ENCODE results near the gene KLRC4. TPM values are rescaled to one million over a fixed set of nuclear protein-coding genes. Genes with fewer than 3 reads are reported as not detected.
"Not testable (repeated sequence)": the region's sequence is repeated elsewhere in the genome, so short reads cannot be mapped to it uniquely, and the experiment has no call there.

The KLRC4 gene
- total and polyA plus RNA-seq, 7 donors, result 0.23 TPM; not detected in 6

DNA sequence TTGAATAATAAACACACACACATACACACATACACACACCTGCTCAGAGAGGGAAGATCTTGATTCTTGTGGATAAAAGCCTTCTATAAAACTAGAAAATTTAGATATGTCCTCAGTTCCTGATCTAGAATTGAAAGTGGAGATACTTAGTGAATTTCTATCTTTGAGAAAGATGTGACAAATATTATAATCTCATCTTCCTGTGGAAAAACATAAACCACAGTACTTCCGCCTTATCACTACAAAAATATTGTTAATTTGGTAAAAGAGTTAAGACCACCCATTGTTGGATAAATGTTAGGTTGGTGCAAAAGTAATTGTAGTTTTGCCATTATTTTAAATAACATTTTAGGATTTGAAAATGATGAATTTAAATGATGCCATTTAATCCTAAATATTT is 19.7 kb downstream of the KLRC4 start, which contains the start of gene KLRK1:
Gene KLRK1, minus strand, starts transcription at position 138 of the 400 bp plus-strand sequence. CDS start 1,231 bp downstream, outside the sequence.
- ATAC-seq (no peak), DNase-seq (no peak)
- no peaks in the 10 kb centered on the region for H3K36me3 ChIP-seq (ENCODE audit: insufficient read depth in 1 of 2, low read depth in 1 of 2)
- WGBS, 3 donors, result 87 to 93% (median 93%) methylated on average over 1 of the region's 1 CpG
- no peaks in the 10 kb centered on the region for H3K4me1 ChIP-seq
- no peaks in the 10 kb centered on the region for H3K9me3 ChIP-seq
- no peak for TF ChIP-seq CTCF (IDR thresholded peaks at IDR 0.05)
- no peak within 1 kb of the TSS for H3K27ac ChIP-seq
- no peaks in the 10 kb centered on the region for H3K27me3 ChIP-seq (ENCODE audit: insufficient read depth in 3 of 3, low read length in 2 of 3)
- no peak within 1 kb of the TSS for H3K4me3 ChIP-seq
- intact Hi-C loops (cut with DNase I), result no loop called here

DNA sequence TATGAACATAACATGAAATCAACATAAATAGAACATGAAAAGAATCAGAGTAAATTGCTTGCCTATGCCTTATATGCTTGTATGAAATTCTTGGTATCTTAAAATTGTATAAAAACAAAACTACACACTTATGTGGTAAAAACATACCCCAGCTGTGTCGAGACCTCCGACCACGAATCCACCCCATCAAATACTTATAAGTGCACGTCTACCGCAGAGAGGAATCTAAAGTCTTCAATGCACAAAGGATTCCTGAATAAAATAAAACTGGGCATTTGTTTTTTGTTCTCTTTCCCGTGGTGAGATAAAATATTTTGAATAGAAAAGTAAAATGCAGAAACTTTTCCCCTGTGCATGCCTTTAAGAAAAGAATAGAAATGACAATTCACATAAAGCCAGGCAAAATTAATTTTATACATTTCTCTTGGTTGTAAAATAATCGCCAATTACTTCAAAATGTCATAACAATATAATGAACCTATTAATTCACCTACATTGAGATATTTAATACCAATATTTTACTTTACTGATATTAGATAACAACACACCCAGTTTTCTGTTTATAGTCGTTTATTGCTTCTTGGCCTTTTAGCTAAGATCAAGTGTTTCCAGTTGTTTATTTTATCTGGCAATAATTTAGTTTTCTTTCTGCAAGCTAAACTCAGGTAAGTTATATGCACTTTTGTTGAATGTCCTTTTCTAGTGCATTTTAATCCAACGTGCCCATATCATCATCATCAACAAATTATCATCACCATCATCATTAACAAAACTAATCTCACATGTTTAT is 20.7 kb downstream of the KLRC4 start:
- no peak for ATAC-seq
- no peaks in the 10 kb centered on the region for H3K36me3 ChIP-seq (ENCODE audit: insufficient read depth in 1 of 2, low read depth in 1 of 2)
- no peaks in the 10 kb centered on the region for H3K4me1 ChIP-seq
- DNase-seq, result no peak
- WGBS, 3 donors, result 76 to 79% (median 78%) methylated on average over 9 of the region's 9 CpGs
- no peak overlapping the region for H3K4me3 ChIP-seq
- intact Hi-C loops (cut with DNase I), result no loop called here
- TF ChIP-seq CTCF (IDR thresholded peaks at IDR 0.05), result no peak
- peaks cover 3% of the 10 kb centered on the region for H3K9me3 ChIP-seq
- H3K27me3 ChIP-seq (ENCODE audit: insufficient read depth in 3 of 3, low read length in 2 of 3), result no peaks in the 10 kb centered on the region
- no peak overlapping the region for H3K27ac ChIP-seq

DNA sequence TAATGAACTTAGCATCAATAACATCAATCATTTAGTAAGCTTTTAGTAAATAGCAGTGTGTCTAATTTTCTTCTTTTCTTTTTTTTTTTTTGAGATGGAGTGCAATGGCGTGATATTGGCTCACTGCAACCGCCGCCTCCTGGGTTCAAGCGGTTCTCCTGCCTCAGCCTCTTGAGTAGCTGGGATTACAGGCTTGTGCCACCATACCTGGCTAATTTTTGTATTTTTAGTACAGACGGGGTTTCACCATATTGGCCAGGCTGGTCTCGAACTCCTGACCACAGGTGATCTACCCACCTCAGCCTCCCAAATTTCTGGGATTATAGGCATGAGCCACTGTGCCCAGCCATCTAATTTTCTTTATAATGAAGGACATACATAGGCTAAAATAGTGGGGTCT is 22.1 kb downstream of the KLRC4 start:
- H3K4me3 ChIP-seq; DNase-seq; H3K27me3 ChIP-seq (ENCODE audit: insufficient read depth in 3 of 3, low read length in 2 of 3); H3K9me3 ChIP-seq; H3K4me1 ChIP-seq; intact Hi-C loops (cut with DNase I); H3K36me3 ChIP-seq (ENCODE audit: insufficient read depth in 1 of 2, low read depth in 1 of 2); ATAC-seq; H3K27ac ChIP-seq: not testable (repeated sequence)
- 93 to 94% (median 94%) methylated on average over 6 of the region's 6 CpGs for WGBS, 3 donors

- H3K4me3 ChIP-seq, result no peak overlapping the region
- WGBS, 3 donors, result 31 to 50% (median 38%) methylated on average over 1 of the region's 1 CpG
- H3K4me1 ChIP-seq, result no peaks in the 10 kb centered on the region
- no peak for TF ChIP-seq CTCF (IDR thresholded peaks at IDR 0.05)
- ATAC-seq, result no peak
- no peak overlapping the region for H3K27ac ChIP-seq
- peaks cover 5% of the 10 kb centered on the region for H3K9me3 ChIP-seq
- DNase-seq, result no peak
- H3K36me3 ChIP-seq (ENCODE audit: insufficient read depth in 1 of 2, low read depth in 1 of 2), result no peaks in the 10 kb centered on the region
- intact Hi-C loops (cut with DNase I), result no loop called here
- no peaks in the 10 kb centered on the region for H3K27me3 ChIP-seq (ENCODE audit: insufficient read depth in 3 of 3, low read length in 2 of 3)
Observed at GRCh38 chr12:10386857-10387256, 22.7 kb downstream of the KLRC4 start.

DNA sequence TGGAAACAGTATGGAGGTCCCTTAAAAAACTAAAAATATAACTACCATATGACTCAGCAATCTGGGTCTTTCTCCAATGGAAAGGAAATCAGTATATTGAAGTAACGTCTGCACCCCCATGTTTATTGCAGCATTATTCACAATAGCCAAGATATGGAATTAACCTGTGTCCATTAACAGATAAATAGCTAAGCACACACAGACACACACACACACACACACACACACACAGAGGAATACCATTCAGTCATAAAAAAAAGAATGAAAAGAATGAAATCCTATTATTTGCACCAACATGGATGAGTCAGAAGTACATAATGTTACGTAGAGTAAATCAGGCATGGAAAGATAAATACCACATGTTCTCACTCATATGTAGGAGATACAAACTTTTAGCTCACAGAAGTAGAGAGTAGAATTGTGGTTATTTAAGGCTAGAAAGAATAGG is 24.4 kb downstream of the KLRC4 start:
- DNase-seq (no peak), ATAC-seq (no peak)
- no peaks in the 10 kb centered on the region for H3K27me3 ChIP-seq (ENCODE audit: insufficient read depth in 3 of 3, low read length in 2 of 3)
- TF ChIP-seq CTCF (IDR thresholded peaks at IDR 0.05), result no peak
- no peaks in the 10 kb centered on the region for H3K36me3 ChIP-seq (ENCODE audit: insufficient read depth in 1 of 2, low read depth in 1 of 2)
- no peak overlapping the region for H3K4me3 ChIP-seq
- WGBS, 3 donors, result 55 to 71% (median 57%) methylated on average over 2 of the region's 2 CpGs
- H3K9me3 ChIP-seq, result peaks cover 5% of the 10 kb centered on the region
- intact Hi-C loops (cut with DNase I), result no loop called here
- H3K4me1 ChIP-seq, result no peaks in the 10 kb centered on the region
- H3K27ac ChIP-seq, result no peak overlapping the region
